BLaER1 (cell line): Measurements from ENCODE around the gene SAMD5.

Experiments
- H3K27ac ChIP-seq: shearing (Covaris generic); formaldehyde crosslinking; 2 replicates; pipeline ENCODE4 v1.8.1; 2022
- H3K27me3 ChIP-seq: shearing (Covaris generic); formaldehyde crosslinking; 2 replicates; pipeline ENCODE4 v1.8.1; 2022
- H3K36me3 ChIP-seq: shearing (Covaris generic); formaldehyde crosslinking; 2 replicates; pipeline ENCODE4 v1.8.1; 2022
- H3K4me1 ChIP-seq: shearing (Covaris generic); formaldehyde crosslinking; 2 replicates; pipeline ENCODE4 v1.8.1; 2022
- H3K4me2 ChIP-seq: shearing (Covaris generic); formaldehyde crosslinking; 2 replicates; pipeline ENCODE4 v1.8.1; 2022
- H3K4me3 ChIP-seq: shearing (Covaris generic); formaldehyde crosslinking; 2 replicates; pipeline ENCODE4 v1.8.1; 2022
- H3K9ac ChIP-seq: shearing (Covaris generic); formaldehyde crosslinking; 2 replicates; pipeline ENCODE4 v1.8.1; 2022
- H3K9me3 ChIP-seq: shearing (Covaris generic); formaldehyde crosslinking; 2 replicates; pipeline ENCODE4 v1.8.1; 2022
- H4K20me1 ChIP-seq: shearing (Covaris generic); formaldehyde crosslinking; 2 replicates; pipeline ENCODE4 v1.8.1; 2022
- Cebpa-rat ChIP-seq: shearing (Covaris generic); IDR thresholded peaks from 2 replicates; pipeline ENCODE4 v1.8.1; 2022

Gene SAMD5

GRCh38 chr6:147544420-147544819 is 35.9 kb downstream of the SAMD5 start:
- TF ChIP-seq Cebpa-rat, result no peak
- no peaks in the 10 kb centered on the region for H3K4me1 ChIP-seq

GRCh38 chr6:147546501-147547368 is 38.2 kb downstream of the SAMD5 start:
- Histone ChIP-seq H3K27ac (no peak overlapping the region), H3K27me3 (no peaks in the 10 kb centered on the region), H3K4me2 (no peak overlapping the region), H3K9ac (no peak overlapping the region), H4K20me1 (no peaks in the 10 kb centered on the region), H3K4me1 (no peaks in the 10 kb centered on the region), H3K9me3 (peaks cover 8% of the 10 kb centered on the region), H3K36me3 (no peaks in the 10 kb centered on the region), H3K4me3 (no peak overlapping the region)
- no peak for TF ChIP-seq Cebpa-rat

More at GRCh38 chr6:147544420-147544819, 35.9 kb downstream of the SAMD5 start:
- no peak overlapping the region for H3K9ac ChIP-seq
- peaks cover 15% of the 10 kb centered on the region for H3K9me3 ChIP-seq
- no peak overlapping the region for H3K4me2 ChIP-seq
- no peaks in the 10 kb centered on the region for H3K36me3 ChIP-seq
- H3K27me3 ChIP-seq, result no peaks in the 10 kb centered on the region
- H3K27ac ChIP-seq, result no peak overlapping the region
- H3K4me3 ChIP-seq, result no peak overlapping the region
- H4K20me1 ChIP-seq, result no peaks in the 10 kb centered on the region

GRCh38 chr6:147547369-147547902 is 38.9 kb downstream of the SAMD5 start:
- no peaks in the 10 kb centered on the region for H3K36me3 ChIP-seq
- no peaks in the 10 kb centered on the region for H3K4me1 ChIP-seq
- H3K4me3 ChIP-seq, result no peak overlapping the region
- H3K4me2 ChIP-seq, result no peak overlapping the region
- H4K20me1 ChIP-seq, result no peaks in the 10 kb centered on the region
- no peak for TF ChIP-seq Cebpa-rat
- no peak overlapping the region for H3K9ac ChIP-seq
- H3K27ac ChIP-seq, result no peak overlapping the region
- H3K27me3 ChIP-seq, result no peaks in the 10 kb centered on the region
- peaks cover under 1% of the 10 kb centered on the region; the same call in 1 of the 2 replicates for H3K9me3 ChIP-seq

- H3K27ac ChIP-seq, result no peak overlapping the region
These were observed 40.5 kb downstream of the SAMD5 start for GRCh38 chr6:147548921-147549475.

GRCh38 chr6:147549531-147549930 is 41.0 kb downstream of the SAMD5 start:
- H3K36me3 ChIP-seq, result no peaks in the 10 kb centered on the region
- no peak overlapping the region for H3K4me2 ChIP-seq
- no peaks in the 10 kb centered on the region for H3K4me1 ChIP-seq
- no peak overlapping the region for H3K4me3 ChIP-seq
- no peak for TF ChIP-seq Cebpa-rat
- H3K9me3 ChIP-seq, result no peaks in the 10 kb centered on the region
- no peak overlapping the region for H3K9ac ChIP-seq
- H4K20me1 ChIP-seq, result no peaks in the 10 kb centered on the region
- no peaks in the 10 kb centered on the region for H3K27me3 ChIP-seq
- no peak overlapping the region for H3K27ac ChIP-seq

More at GRCh38 chr6:147548921-147549475, 40.5 kb downstream of the SAMD5 start:
- no peaks in the 10 kb centered on the region for H3K27me3 ChIP-seq
- H3K4me2 ChIP-seq, result no peak overlapping the region
- H3K9me3 ChIP-seq, result no peaks in the 10 kb centered on the region
- H4K20me1 ChIP-seq, result no peaks in the 10 kb centered on the region
- TF ChIP-seq Cebpa-rat, result no peak
- no peaks in the 10 kb centered on the region for H3K36me3 ChIP-seq
- no peak overlapping the region for H3K4me3 ChIP-seq
- H3K9ac ChIP-seq, result no peak overlapping the region
- no peaks in the 10 kb centered on the region for H3K4me1 ChIP-seq

- Histone ChIP-seq H3K36me3 (no peaks in the 10 kb centered on the region), H3K9ac (no peak overlapping the region), H3K4me1 (no peaks in the 10 kb centered on the region), H3K4me3 (no peak overlapping the region), H3K4me2 (no peak overlapping the region), H3K27ac (no peak overlapping the region), H3K27me3 (no peaks in the 10 kb centered on the region), H3K9me3 (no peaks in the 10 kb centered on the region), H4K20me1 (no peaks in the 10 kb centered on the region)
- TF ChIP-seq Cebpa-rat, result no peak
These were observed 43.5 kb downstream of the SAMD5 start for GRCh38 chr6:147551976-147552375.

GRCh38 chr6:147553099-147553498 is 44.6 kb downstream of the SAMD5 start:
- Histone ChIP-seq H3K36me3 (no peaks in the 10 kb centered on the region), H3K4me2 (no peak overlapping the region), H3K27me3 (no peaks in the 10 kb centered on the region), H4K20me1 (no peaks in the 10 kb centered on the region), H3K27ac (no peak overlapping the region), H3K4me1 (no peaks in the 10 kb centered on the region), H3K9ac (no peak overlapping the region), H3K4me3 (no peak overlapping the region), H3K9me3 (no peaks in the 10 kb centered on the region)
- TF ChIP-seq Cebpa-rat, result no peak

- Histone ChIP-seq H3K4me3 (no peak overlapping the region), H3K4me2 (no peak overlapping the region), H4K20me1 (no peaks in the 10 kb centered on the region), H3K4me1 (no peaks in the 10 kb centered on the region), H3K9ac (no peak overlapping the region), H3K9me3 (no peaks in the 10 kb centered on the region), H3K36me3 (no peaks in the 10 kb centered on the region), H3K27me3 (no peaks in the 10 kb centered on the region), H3K27ac (no peak overlapping the region)
- TF ChIP-seq Cebpa-rat, result no peak
These were observed 45.8 kb downstream of the SAMD5 start for GRCh38 chr6:147554281-147554680.

DNA sequence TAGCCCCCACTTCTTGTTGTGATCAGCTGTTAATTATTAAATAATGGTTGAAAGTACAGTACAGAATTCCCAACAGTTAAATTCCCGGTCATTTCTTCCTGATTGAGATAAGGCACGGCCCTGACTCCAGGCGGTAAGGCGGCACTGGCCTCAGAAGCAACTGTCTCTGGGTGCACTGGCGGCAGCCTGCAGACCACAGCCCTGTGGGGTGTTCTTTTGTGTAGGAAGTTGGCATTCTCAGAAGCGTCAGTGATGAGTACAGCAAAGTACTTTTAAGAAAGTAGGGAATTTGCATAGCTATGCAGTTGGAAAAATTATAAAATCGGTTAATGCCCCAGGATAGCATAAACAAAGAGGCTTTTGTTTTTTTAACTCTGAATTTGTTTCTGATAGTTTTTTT is 50.5 kb downstream of the SAMD5 start:
- Histone ChIP-seq H3K27ac (no peak overlapping the region), H3K27me3 (no peaks in the 10 kb centered on the region), H3K4me2 (no peak overlapping the region), H3K9me3 (no peaks in the 10 kb centered on the region), H4K20me1 (no peaks in the 10 kb centered on the region), H3K4me3 (no peak overlapping the region), H3K9ac (no peak overlapping the region), H3K36me3 (no peaks in the 10 kb centered on the region), H3K4me1 (peaks cover 8% of the 10 kb centered on the region; the same call in 1 of the 2 replicates)
- TF ChIP-seq Cebpa-rat, result no peak

DNA sequence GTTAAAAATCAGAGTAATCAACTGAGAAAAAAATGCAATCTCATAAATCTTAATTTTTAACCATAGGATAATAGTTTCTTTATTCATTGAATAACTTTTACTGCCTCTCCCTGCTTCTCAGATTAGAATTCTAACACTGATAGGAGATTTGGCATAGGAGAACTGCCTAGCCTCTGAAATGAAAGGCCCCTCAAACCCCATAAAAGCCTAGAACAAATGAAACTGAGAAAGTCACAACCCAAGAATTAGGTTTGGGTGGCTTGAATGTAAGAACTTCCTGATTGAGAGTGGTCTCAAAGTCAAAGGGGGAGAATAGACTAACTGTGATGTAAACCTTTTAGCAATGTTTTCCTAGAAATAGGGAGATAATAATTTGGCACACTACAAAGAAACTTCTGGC is 52.2 kb downstream of the SAMD5 start:
- Histone ChIP-seq H3K4me1 (peaks cover 8% of the 10 kb centered on the region; the same call in 1 of the 2 replicates), H3K36me3 (no peaks in the 10 kb centered on the region), H3K9ac (no peak overlapping the region), H4K20me1 (no peaks in the 10 kb centered on the region), H3K4me3 (no peak overlapping the region), H3K4me2 (no peak overlapping the region), H3K27ac (no peak overlapping the region), H3K27me3 (no peaks in the 10 kb centered on the region), H3K9me3 (no peaks in the 10 kb centered on the region)
- no peak for TF ChIP-seq Cebpa-rat
